ENCODE results near the gene EXOC3. TPM values are rescaled to one million over a fixed set of nuclear protein-coding genes. Genes with fewer than 3 reads are reported as not detected.
A peak's percentile ranks its signal among the peaks of the same experiment; 100 is the strongest.

EXOC3 gene
- total RNA-seq, 1 donor from 2014 or later, result 73.5 TPM

- Mint-ChIP-seq H3K9me3 (no peaks in the 10 kb centered on the region), H3K27ac (peak overlapping the region; percentile 34), H3K4me3 (no peak overlapping the region), H3K36me3 (no peaks in the 10 kb centered on the region), H3K4me1 (peaks cover 5% of the 10 kb centered on the region), H3K27me3 (ENCODE audit: low read depth) (peaks cover 3% of the 10 kb centered on the region)
- DNase-seq (ENCODE audit: low spot score in 2 of 2, unreplicated experiment in 2 of 2), result no peak
- no peak for TF ChIP-seq CTCF (IDR thresholded peaks at IDR 0.05; ENCODE audit: unreplicated experiment)
These were observed 5.7 kb upstream of the EXOC3 start for GRCh38 chr5:437281-437771.

DNA sequence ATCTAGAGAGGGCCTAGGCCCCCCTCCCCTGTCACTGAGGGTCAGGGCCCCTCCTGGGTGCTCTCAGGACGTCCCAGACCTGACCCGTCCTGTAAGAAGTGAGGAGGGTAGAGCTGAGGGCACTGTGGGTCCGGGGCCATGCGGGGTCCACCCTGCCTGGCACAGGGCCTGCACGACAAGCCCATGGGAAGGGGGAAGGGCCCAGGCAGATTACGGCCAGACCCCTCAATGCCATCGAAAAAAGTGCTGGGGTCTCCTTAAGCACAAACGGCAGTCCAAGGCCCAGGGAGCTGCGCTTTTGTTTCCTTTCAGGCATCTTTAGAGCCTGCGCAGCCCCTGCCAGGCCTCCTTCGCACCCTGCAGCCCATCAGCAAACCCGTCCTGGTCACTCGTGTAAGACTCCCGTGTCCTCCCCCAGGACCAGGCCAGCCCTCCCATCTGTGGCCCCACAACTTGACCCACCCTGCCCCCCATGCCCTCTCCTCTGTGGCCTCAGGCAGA is 4.4 kb upstream of the EXOC3 start:
- no peak for DNase-seq (ENCODE audit: low spot score in 2 of 2, unreplicated experiment in 2 of 2)
- no peak for TF ChIP-seq CTCF (IDR thresholded peaks at IDR 0.05; ENCODE audit: unreplicated experiment)
- Mint-ChIP-seq H3K9me3 (no peaks in the 10 kb centered on the region), H3K27ac (no peak overlapping the region), H3K4me3 (no peak overlapping the region), H3K4me1 (peaks cover 9% of the 10 kb centered on the region), H3K36me3 (no peaks in the 10 kb centered on the region), H3K27me3 (ENCODE audit: low read depth) (peaks cover 3% of the 10 kb centered on the region)

DNA sequence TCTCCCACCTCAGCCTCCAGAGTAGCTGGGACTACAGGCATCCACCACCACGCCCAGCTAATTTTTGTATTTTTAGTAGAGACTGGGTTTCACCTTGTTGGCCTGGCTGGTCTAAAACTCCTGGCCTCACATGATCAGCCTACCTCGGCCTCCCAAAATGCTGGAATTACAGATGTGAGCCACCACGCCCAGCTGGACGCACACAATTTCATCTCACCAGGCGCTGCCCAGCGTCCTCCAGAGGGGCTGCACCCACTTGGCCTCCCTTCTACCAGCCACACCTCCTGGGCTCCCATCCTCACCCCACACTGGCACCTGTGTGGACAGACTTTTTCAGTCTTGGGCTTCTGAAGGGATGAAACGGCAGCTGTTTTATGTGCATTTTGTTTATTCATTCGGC is 3.8 kb upstream of the EXOC3 start:
- no peak for TF ChIP-seq CTCF (IDR thresholded peaks at IDR 0.05; ENCODE audit: unreplicated experiment)
- peaks cover 3% of the 10 kb centered on the region for H3K27me3 Mint-ChIP-seq (ENCODE audit: low read depth)
- no peak overlapping the region for H3K4me3 Mint-ChIP-seq
- peaks cover 12% of the 10 kb centered on the region for H3K4me1 Mint-ChIP-seq
- H3K27ac Mint-ChIP-seq, result no peak overlapping the region
- no peaks in the 10 kb centered on the region for H3K9me3 Mint-ChIP-seq
- DNase-seq (ENCODE audit: low spot score in 2 of 2, unreplicated experiment in 2 of 2), result no peak
- no peaks in the 10 kb centered on the region for H3K36me3 Mint-ChIP-seq

DNA sequence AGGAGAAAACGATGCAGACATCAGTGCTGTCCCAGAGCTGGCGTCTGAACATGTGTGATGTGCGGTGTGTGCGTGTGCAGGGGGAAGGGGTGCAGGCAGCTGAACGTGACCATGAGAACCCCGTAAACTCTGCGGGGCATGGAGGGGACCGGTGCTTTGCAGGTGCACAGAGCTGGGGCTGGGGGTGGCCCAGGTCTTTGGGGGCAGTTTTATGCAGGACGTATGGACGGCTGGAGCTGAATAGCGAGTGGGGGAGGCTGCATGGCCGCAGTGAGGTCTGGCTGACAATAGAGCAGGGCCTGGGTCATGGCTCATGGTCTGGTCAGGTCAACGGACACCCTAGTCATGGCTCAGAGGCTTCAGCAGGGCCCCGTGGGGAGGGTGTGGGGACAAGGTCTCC is 3.3 kb upstream of the EXOC3 start:
- Mint-ChIP-seq H3K4me1 (peaks cover 16% of the 10 kb centered on the region), H3K4me3 (no peak overlapping the region), H3K27ac (no peak overlapping the region), H3K36me3 (no peaks in the 10 kb centered on the region), H3K9me3 (no peaks in the 10 kb centered on the region), H3K27me3 (ENCODE audit: low read depth) (peaks cover 3% of the 10 kb centered on the region)
- no peak for TF ChIP-seq CTCF (IDR thresholded peaks at IDR 0.05; ENCODE audit: unreplicated experiment)
- DNase-seq (ENCODE audit: low spot score in 2 of 2, unreplicated experiment in 2 of 2), result no peak

- H3K27me3 Mint-ChIP-seq (ENCODE audit: low read depth), result no peaks in the 10 kb centered on the region
- peaks cover 20% of the 10 kb centered on the region for H3K4me1 Mint-ChIP-seq
- no peak for DNase-seq (ENCODE audit: low spot score in 2 of 2, unreplicated experiment in 2 of 2)
- no peaks in the 10 kb centered on the region for H3K9me3 Mint-ChIP-seq
- no peak overlapping the region for H3K27ac Mint-ChIP-seq
- H3K4me3 Mint-ChIP-seq, result peak overlapping the region; percentile 28
- TF ChIP-seq CTCF (IDR thresholded peaks at IDR 0.05; ENCODE audit: unreplicated experiment), result no peak
- H3K36me3 Mint-ChIP-seq, result no peaks in the 10 kb centered on the region
These were observed 2.4 kb upstream of the EXOC3 start for GRCh38 chr5:440401-441201.

All from mesothelial cell of epicardium (in vitro differentiated cells).